Dendritic cell treated with granulocyte-macrophage colony-stimulating factor and Interleukin-4, amounts not matched to agents 40 ng/mL and 50 ng/mL, for 4 days (primary cell): ENCODE results near the gene HNRNPM.
A peak's percentile ranks its signal among the peaks of the same experiment; 100 is the strongest.
"Not testable (repeated sequence)": the region's sequence is repeated elsewhere in the genome, so short reads cannot be mapped to it uniquely, and the experiment has no call there.

Experiments used
- H3K27ac Mint-ChIP-seq: one replicate; pipeline ENCODE4 v1.8.0; 2022; ENCODE audit warnings: mild to moderate bottlenecking, mixed read lengths
- H3K27me3 Mint-ChIP-seq: one replicate; pipeline ENCODE4 v1.8.0; 2022; ENCODE audit warnings: mild to moderate bottlenecking, mixed read lengths
- H3K36me3 Mint-ChIP-seq: one replicate; pipeline ENCODE4 v1.8.0; 2022; ENCODE audit warnings: low read depth, mixed read lengths
- H3K4me1 Mint-ChIP-seq: one replicate; pipeline ENCODE4 v1.8.0; 2022; ENCODE audit warnings: low read depth, mixed read lengths
- H3K4me3 Mint-ChIP-seq: one replicate; pipeline ENCODE4 v1.8.0; 2022; ENCODE audit warnings: mild to moderate bottlenecking, moderate library complexity, mixed read lengths
- H3K9me3 Mint-ChIP-seq: one replicate; pipeline ENCODE4 v1.8.0; 2022; ENCODE audit warnings: mixed read lengths
- intact Hi-C: fragments of 100-400 bp; cut with micrococcal nuclease; formaldehyde crosslinking; loops from one replicate; pipeline ENCODE4 v1.15.0; 2022

HNRNPM gene

GRCh38 chr19:8410718-8411117 is 34.1 kb upstream of the HNRNPM start:
- peaks cover 12% of the 10 kb centered on the region for H3K4me1 Mint-ChIP-seq
- H3K36me3 Mint-ChIP-seq, result peaks cover 12% of the 10 kb centered on the region
- H3K4me3 Mint-ChIP-seq, H3K27me3 Mint-ChIP-seq, H3K9me3 Mint-ChIP-seq: not testable (repeated sequence)
- intact Hi-C loops, result loop anchor here (10.0 kb wide), 1 partner anchor 94 kb away; the partner anchor contains the start of gene PRAM1
- peak overlapping the region; percentile 48 for H3K27ac Mint-ChIP-seq

DNA sequence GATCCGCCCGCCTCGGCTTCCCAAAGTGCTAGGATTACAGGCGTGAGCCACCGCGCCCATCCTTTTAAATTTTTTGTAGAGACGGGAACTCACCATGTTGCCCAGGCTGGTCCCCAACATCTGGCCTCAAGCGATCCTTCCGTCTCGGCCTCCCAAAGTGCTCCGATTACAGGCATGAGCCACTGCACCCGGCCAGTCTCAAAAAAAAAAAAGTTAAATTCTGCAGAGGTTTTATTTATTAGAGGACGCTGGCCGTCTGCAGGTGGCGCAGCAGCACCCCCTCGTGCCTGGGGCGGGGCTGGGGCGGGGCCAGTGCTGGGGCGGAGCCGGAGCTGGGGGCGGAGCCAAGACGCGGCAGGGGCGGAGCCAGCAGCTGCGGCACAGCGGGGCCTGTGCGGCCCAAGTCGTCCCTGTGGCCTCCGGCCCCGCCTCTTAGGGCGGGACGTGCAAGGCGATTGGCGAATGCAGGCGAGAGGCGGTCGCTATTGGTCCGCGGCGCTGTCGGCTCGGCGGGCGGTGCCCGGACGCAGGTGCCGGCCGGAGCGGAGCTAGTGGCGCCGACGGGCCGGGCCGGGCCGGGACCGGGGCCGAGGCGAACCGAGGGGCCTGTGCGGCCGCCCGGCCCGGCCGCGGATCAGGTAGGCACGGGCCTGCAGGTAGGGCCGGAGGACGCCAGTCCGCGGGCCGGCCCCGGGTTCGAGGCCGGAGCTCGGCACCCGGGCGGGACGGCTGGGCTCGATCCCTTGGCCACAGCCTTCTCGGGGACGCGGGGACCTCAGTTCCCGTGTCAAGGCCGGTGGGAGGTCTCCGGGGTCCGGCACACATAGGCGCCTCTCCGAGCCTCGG is 31.8 kb upstream of the HNRNPM start, which contains the start of gene MARCHF2:
TSS of gene MARCHF2 (plus strand) at position 523 of the 846 bp plus-strand sequence. CDS start 8,536 bp downstream, outside the sequence.
- Mint-ChIP-seq H3K27ac (peak within 1 kb of the TSS; percentile 61), H3K36me3 (no peaks in the 10 kb centered on the region), H3K27me3 (no peaks in the 10 kb centered on the region), H3K4me3 (peak within 1 kb of the TSS; percentile 63), H3K9me3 (no peaks in the 10 kb centered on the region), H3K4me1 (peaks cover 23% of the 10 kb centered on the region)
- intact Hi-C loops, result loop anchor here (2.0 to 10.0 kb wide), 2 partner anchors 40 to 92 kb away; partner anchors contain the start of gene PRAM1

DNA sequence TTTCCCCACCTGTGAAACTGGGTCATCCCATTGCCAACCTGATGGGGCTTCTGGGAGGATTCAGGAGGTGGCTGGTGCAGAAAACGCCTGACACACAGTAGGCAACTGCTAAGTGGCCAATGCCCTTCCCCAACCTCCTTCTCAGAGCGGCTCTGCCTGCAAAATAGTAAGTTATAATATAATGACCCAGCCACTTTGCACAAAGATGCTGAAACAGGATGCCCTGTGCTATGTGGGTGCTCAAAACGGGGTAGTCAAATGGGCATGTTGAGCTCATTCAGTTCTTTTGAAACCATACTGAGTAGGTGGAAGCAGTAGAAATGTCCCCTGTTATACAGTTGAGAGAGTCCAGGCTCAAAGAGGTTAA is 31.2 kb upstream of the HNRNPM start:
- Mint-ChIP-seq H3K4me3 (peak overlapping the region; percentile 63), H3K36me3 (peaks cover 3% of the 10 kb centered on the region), H3K27ac (no peak overlapping the region), H3K27me3 (no peaks in the 10 kb centered on the region), H3K4me1 (peaks cover 29% of the 10 kb centered on the region), H3K9me3 (no peaks in the 10 kb centered on the region)
- intact Hi-C loops, result loop anchor here (2.0 to 10.0 kb wide), 2 partner anchors 39 to 91 kb away; partner anchors contain the start of gene PRAM1

DNA sequence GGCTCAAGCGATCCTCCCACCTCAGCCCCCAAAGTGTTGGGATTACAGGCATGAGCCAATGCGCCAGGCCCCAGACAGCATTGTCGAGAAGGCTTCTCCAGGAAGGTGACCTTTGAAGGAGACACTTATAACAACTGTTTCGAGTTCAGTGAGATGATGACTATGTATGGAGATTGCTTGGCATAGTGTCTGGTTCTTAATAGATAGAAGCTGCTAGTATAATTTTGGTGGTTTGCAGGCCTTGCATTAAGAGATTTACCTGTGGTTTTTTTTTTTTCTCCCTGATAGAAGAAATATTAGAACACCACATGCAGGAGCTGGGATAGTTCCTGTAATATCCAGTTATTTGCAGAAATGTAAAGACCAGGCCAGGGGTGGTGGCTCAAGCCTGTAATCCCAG is 28.0 kb upstream of the HNRNPM start:
- no peaks in the 10 kb centered on the region for H3K9me3 Mint-ChIP-seq
- H3K4me1 Mint-ChIP-seq, result peaks cover 21% of the 10 kb centered on the region
- intact Hi-C loops, result loop anchor here (10.0 kb wide), 1 partner anchor 88 kb away; the partner anchor contains the start of gene PRAM1
- H3K27me3 Mint-ChIP-seq, result no peaks in the 10 kb centered on the region
- no peak overlapping the region for H3K27ac Mint-ChIP-seq
- H3K36me3 Mint-ChIP-seq, result peaks cover 13% of the 10 kb centered on the region
- H3K4me3 Mint-ChIP-seq, result no peak overlapping the region

GRCh38 chr19:8421484-8422461 is 23.0 kb upstream of the HNRNPM start:
- Mint-ChIP-seq H3K36me3 (peaks cover 52% of the 10 kb centered on the region), H3K4me3 (no peak overlapping the region)

DNA sequence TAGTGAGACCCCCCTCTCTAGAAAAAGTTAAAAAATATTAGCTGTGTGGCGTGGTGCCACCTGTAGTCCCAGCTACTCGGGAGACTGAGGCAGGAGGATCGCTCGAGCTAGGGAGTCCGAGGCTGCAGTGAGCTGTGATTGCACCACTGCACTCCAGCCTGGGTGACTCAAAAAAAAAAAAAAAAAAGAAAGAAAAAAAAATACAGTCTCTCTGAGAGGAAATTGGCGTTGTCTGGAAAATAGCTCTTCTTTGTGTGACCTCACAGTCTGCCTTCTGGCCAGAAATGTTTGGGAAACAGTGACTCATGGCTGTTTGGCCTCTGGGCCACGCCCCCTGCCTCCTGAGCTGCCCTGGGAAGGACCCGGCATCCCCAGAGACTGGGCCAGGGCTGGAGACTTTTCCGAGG is 21.0 kb upstream of the HNRNPM start:
- H3K9me3 Mint-ChIP-seq, result no peaks in the 10 kb centered on the region
- H3K27ac Mint-ChIP-seq, result peak overlapping the region; percentile 97
- H3K27me3 Mint-ChIP-seq, result no peaks in the 10 kb centered on the region
- peaks cover 31% of the 10 kb centered on the region for H3K4me1 Mint-ChIP-seq
- peaks cover 67% of the 10 kb centered on the region for H3K36me3 Mint-ChIP-seq
- intact Hi-C loops, result no loop called here
- peak overlapping the region; percentile 66 for H3K4me3 Mint-ChIP-seq

More at GRCh38 chr19:8421484-8422461, 23.0 kb upstream of the HNRNPM start:
- Mint-ChIP-seq H3K27me3 (no peaks in the 10 kb centered on the region), H3K27ac (peak overlapping the region; percentile 15), H3K9me3 (no peaks in the 10 kb centered on the region), H3K4me1 (peaks cover 48% of the 10 kb centered on the region)
- intact Hi-C loops, result no loop called here

- Mint-ChIP-seq H3K27ac (peak overlapping the region; percentile 29), H3K36me3 (peaks cover 79% of the 10 kb centered on the region), H3K4me1 (peaks cover 29% of the 10 kb centered on the region)
- H3K27me3 Mint-ChIP-seq, H3K9me3 Mint-ChIP-seq, intact Hi-C loops, H3K4me3 Mint-ChIP-seq: not testable (repeated sequence)
Observed at GRCh38 chr19:8425331-8425730, 19.4 kb upstream of the HNRNPM start.

GRCh38 chr19:8426283-8426682 is 18.5 kb upstream of the HNRNPM start:
- intact Hi-C loops, result no loop called here
- H3K27ac Mint-ChIP-seq, result peak overlapping the region; percentile 29

DNA sequence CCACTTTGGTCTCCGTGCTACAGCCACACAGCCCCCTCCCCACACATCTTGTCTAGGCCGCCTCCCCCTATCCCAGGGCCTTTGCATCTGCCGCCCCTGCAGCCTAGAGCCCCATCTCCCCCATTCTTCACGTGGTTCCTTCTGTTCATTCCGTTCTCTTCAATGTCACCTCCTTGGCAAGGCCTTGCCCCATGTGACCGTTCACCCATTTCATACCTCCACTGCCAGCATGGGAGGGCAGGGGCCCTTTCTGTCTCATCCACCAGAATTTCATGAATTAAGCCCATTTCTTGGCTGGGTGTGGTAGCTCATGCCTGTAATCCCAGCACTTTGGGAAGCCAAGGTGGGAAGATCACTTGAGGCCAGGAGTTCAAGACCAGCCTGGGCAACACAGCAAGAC is 15.7 kb upstream of the HNRNPM start:
- Mint-ChIP-seq H3K36me3 (peaks cover 86% of the 10 kb centered on the region), H3K4me3 (no peak overlapping the region), H3K27me3 (no peaks in the 10 kb centered on the region), H3K4me1 (peaks cover 30% of the 10 kb centered on the region), H3K9me3 (no peaks in the 10 kb centered on the region), H3K27ac (peak overlapping the region; percentile 18)
- intact Hi-C loops, result no loop called here

More at GRCh38 chr19:8426283-8426682, 18.5 kb upstream of the HNRNPM start:
- Mint-ChIP-seq H3K4me3 (no peak overlapping the region), H3K27me3 (no peaks in the 10 kb centered on the region), H3K4me1 (peaks cover 29% of the 10 kb centered on the region), H3K9me3 (no peaks in the 10 kb centered on the region), H3K36me3 (peaks cover 88% of the 10 kb centered on the region)

DNA sequence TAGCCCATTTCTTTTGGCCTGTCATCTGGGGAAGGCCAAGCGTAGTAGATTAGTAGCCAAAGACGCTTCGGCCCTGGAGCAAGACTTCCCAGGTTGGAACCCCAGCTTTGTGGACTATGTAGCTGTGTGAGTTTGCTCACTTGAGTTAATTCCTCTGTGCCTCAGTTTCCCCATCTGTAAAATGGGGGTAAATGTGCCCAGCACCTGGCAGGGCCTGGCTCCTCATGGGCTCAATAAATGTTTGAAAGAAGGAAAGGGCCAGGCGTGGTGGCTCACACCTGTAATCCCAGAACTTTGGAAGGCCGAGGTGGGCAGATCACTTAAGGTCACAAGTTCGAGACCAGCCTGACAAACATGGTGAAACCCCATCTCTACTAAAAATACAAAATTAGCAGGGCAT is 14.9 kb upstream of the HNRNPM start:
- H3K9me3 Mint-ChIP-seq, result no peaks in the 10 kb centered on the region
- H3K4me1 Mint-ChIP-seq, result peaks cover 23% of the 10 kb centered on the region
- H3K27me3 Mint-ChIP-seq, result no peaks in the 10 kb centered on the region
- no peak overlapping the region for H3K27ac Mint-ChIP-seq
- H3K36me3 Mint-ChIP-seq, result peaks cover 83% of the 10 kb centered on the region
- H3K4me3 Mint-ChIP-seq, result no peak overlapping the region
- intact Hi-C loops, result no loop called here

GRCh38 chr19:8430650-8431049 is 14.1 kb upstream of the HNRNPM start:
- peaks cover 23% of the 10 kb centered on the region for H3K4me1 Mint-ChIP-seq
- no peaks in the 10 kb centered on the region for H3K9me3 Mint-ChIP-seq
- no peaks in the 10 kb centered on the region for H3K27me3 Mint-ChIP-seq
- intact Hi-C loops, result no loop called here
- peaks cover 83% of the 10 kb centered on the region for H3K36me3 Mint-ChIP-seq
- no peak overlapping the region for H3K4me3 Mint-ChIP-seq
- H3K27ac Mint-ChIP-seq, result no peak overlapping the region

DNA sequence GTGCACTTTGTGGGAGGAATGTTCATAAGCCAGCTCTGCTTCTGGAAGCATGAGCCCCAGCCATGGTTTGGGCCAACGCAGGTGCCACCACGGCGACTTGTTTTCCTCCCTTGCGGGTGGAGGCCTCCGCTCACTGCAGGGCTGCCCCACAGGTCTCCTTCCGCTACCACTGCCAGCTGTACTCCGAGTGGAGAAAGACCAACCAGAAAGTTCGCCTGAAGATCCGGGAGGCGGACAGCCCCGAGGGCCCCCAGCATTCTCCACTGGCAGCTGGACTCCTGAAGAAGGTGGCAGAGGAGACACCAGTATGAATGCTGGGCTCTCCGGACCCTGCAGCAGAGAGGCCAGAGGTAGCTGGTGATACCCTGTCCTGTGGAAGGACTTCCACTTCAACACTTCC is 6.5 kb upstream of the HNRNPM start:
- peaks cover 7% of the 10 kb centered on the region for H3K4me1 Mint-ChIP-seq
- H3K27me3 Mint-ChIP-seq, result no peaks in the 10 kb centered on the region
- no peak overlapping the region for H3K4me3 Mint-ChIP-seq
- H3K9me3 Mint-ChIP-seq, result no peaks in the 10 kb centered on the region
- no peak overlapping the region for H3K27ac Mint-ChIP-seq
- H3K36me3 Mint-ChIP-seq, result peaks cover 66% of the 10 kb centered on the region
- intact Hi-C loops, result no loop called here

DNA sequence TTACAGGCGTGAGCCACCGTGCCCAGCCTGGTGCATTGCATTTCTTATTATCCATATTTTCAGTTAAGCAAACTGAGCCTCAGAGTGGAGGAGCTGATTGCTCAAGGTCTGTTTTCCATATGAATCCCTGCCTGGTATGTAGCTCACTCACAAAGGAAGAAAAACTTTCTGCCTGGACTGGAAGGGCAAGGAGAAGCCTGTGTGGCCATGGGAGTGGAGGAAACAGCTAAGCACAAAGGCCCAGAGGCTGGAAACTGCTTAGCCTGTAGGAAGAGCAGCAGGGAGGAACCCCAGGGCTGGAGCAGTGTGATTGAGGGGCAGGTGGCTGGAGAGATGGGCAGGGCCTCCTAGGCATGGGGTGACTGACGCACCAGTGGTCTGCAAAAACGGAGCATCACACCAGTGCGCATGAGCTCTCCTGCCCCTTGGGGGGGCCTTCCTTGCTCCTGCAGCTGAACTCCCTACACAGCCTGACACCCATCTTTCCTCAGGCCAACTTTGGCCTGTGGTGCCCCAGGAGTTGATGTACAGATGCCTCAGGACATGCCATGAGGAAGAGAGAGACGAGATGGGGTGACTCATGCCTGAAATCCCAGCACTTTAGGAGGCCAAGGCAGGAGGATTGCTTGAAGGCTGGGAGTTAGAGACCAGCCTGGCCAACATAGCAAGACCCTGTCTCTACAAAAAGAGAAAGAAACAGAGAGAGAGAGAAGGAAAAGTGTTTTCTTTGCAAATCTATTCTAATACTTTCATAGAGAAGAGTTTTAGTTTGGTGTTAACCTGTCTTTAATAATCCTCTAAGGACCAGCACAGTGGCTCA is 2.8 kb upstream of the HNRNPM start:
- Mint-ChIP-seq H3K4me3 (no peak overlapping the region), H3K4me1 (peaks cover 22% of the 10 kb centered on the region), H3K36me3 (peaks cover 68% of the 10 kb centered on the region), H3K27me3 (no peaks in the 10 kb centered on the region), H3K27ac (no peak overlapping the region), H3K9me3 (no peaks in the 10 kb centered on the region)
- intact Hi-C loops, result no loop called here
